Stimulated activated naive B cell treated with anti-CD40 and anti-IgM and Interleukin-4, amounts not matched to agents 10 μg/mL and 1 μg/mL and 100 μg/mL, for 72 hours (primary cell): ENCODE results near the gene HOXB9.

Source experiments
- ATAC-seq, 2 donors: fragments of 150-1000 bp; cut with Tn5 transposase; replicated peaks; 2 replicates each; pipeline ENCODE4 v1.10.0; 2021; ENCODE audit warnings: moderate library complexity in 1 of 2
- DNase-seq: peaks from one replicate; pipeline ENCODE4 v3.0.0; 2021
- H3K27ac Mint-ChIP-seq: one replicate; pipeline ENCODE4 v1.8.0; 2022; ENCODE audit warnings: mild to moderate bottlenecking, mixed read lengths
- H3K27me3 Mint-ChIP-seq, 2 donors: one replicate each; pipeline ENCODE4 v1.8.0; 2022; ENCODE audit warnings: mixed read lengths in 2 of 2
- H3K36me3 Mint-ChIP-seq, 2 donors: one replicate each; pipeline ENCODE4 v1.8.0; 2022; ENCODE audit warnings: mixed read lengths in 2 of 2, mild to moderate bottlenecking in 1 of 2
- H3K4me1 Mint-ChIP-seq, 2 donors: one replicate each; pipeline ENCODE4 v1.8.0; 2022; ENCODE audit warnings: mixed read lengths in 2 of 2, mild to moderate bottlenecking in 1 of 2
- H3K4me3 Mint-ChIP-seq, 2 donors: one replicate each; pipeline ENCODE4 v1.8.0; 2022; ENCODE audit warnings: mild to moderate bottlenecking in 2 of 2, mixed read lengths in 2 of 2, moderate library complexity in 1 of 2
- H3K9me3 Mint-ChIP-seq, 2 donors: one replicate each; pipeline ENCODE4 v1.8.0; 2022; ENCODE audit warnings: mixed read lengths in 2 of 2, mild to moderate bottlenecking in 1 of 2

The HOXB9 gene

DNA sequence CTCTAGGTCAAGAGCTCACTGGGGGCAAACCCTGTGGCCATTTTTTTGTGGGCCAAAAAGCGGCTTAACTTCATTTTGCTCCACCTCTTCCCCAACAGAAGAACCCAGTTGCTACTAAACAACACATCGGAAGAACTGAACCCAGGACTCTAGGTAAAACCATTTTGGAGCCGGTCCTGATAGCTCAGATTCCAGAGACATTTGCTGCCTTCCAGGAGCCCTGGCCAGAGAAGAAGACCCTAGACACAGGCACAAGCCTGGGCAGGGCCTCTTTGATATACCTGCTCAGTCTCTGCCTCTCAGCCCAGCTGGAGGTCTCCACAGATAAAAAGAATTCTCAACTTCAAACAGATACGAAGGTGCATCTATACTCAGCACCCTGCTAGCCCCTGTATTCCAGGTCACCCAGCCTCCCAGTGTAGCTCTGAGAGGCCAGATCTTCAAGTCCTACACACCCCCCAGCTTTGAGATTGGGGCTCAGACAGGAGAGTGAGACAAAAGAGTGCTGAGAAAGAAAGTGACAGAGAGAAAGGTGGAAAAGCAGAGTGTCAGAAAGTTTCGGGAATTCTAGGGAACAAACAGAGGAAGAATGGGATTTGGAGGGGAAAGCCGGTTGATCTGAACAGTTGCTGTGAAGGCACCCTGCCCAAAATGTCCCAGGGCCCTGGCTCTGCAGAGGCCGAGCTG lies 6.6 kb upstream of the HOXB9 start:
- Mint-ChIP-seq H3K27ac (no peak overlapping the region), H3K4me3 (peak overlapping the region; percentile 3 to 31), H3K27me3 (peaks cover 88 to 97% of the 10 kb centered on the region in 2 donors), H3K36me3 (peaks cover 0 to 2% of the 10 kb centered on the region in 2 donors), H3K9me3 (no peaks in the 10 kb centered on the region), H3K4me1 (peaks cover 3 to 10% of the 10 kb centered on the region in 2 donors)
- ATAC-seq (no peak), DNase-seq (no peak)

- no peak overlapping the region for H3K4me3 Mint-ChIP-seq
- peaks cover 3 to 11% of the 10 kb centered on the region in 2 donors for H3K4me1 Mint-ChIP-seq
- DNase-seq (no peak), ATAC-seq (no peak)
- no peak overlapping the region for H3K27ac Mint-ChIP-seq
- no peaks in the 10 kb centered on the region for H3K9me3 Mint-ChIP-seq
- peaks cover 0 to 2% of the 10 kb centered on the region in 2 donors for H3K36me3 Mint-ChIP-seq
- peaks cover 84 to 97% of the 10 kb centered on the region in 2 donors for H3K27me3 Mint-ChIP-seq
Measured at GRCh38 chr17:48631693-48632578, 5.8 kb upstream of the HOXB9 start.

GRCh38 chr17:48630925-48631692 lies 5.0 kb upstream of the HOXB9 start:
- Mint-ChIP-seq H3K36me3 (no peaks in the 10 kb centered on the region), H3K27me3 (peaks cover 87 to 97% of the 10 kb centered on the region in 2 donors), H3K4me3 (no peak overlapping the region), H3K4me1 (peaks cover 5 to 11% of the 10 kb centered on the region in 2 donors), H3K27ac (no peak overlapping the region), H3K9me3 (no peaks in the 10 kb centered on the region)
- no peak for ATAC-seq
- DNase-seq = no peak

- Mint-ChIP-seq H3K27ac (no peak overlapping the region), H3K36me3 (no peaks in the 10 kb centered on the region), H3K27me3 (peaks cover 85 to 97% of the 10 kb centered on the region in 2 donors), H3K9me3 (no peaks in the 10 kb centered on the region), H3K4me1 (peaks cover 9 to 19% of the 10 kb centered on the region in 2 donors), H3K4me3 (no peak overlapping the region)
- ATAC-seq = no peak
- no peak for DNase-seq
Measured at GRCh38 chr17:48630009-48630924, 4.1 kb upstream of the HOXB9 start.

DNA sequence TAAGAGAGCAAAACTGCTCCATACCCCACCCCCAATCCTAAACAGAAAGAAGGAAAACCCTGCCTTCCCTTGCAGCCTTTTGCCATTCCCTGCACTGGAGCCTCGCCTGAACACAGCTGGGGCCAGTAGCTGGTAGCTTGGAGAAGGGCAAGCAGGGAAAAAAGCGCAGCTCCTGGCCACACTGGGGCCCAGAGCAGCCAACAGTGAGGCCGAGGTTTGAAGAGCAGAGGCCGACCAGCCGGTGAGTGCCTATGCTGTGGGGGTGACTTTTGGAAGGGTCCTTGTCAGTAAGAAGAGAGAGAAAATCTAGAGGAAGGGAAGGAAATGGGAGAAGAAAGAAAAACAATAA lies 3.2 kb upstream of the HOXB9 start:
- Mint-ChIP-seq H3K36me3 (no peaks in the 10 kb centered on the region), H3K4me3 (no peak overlapping the region), H3K27me3 (peaks cover 78 to 92% of the 10 kb centered on the region in 2 donors), H3K4me1 (peaks cover 9 to 19% of the 10 kb centered on the region in 2 donors), H3K27ac (no peak overlapping the region), H3K9me3 (no peaks in the 10 kb centered on the region)
- DNase-seq (no peak), ATAC-seq (no peak)

DNA sequence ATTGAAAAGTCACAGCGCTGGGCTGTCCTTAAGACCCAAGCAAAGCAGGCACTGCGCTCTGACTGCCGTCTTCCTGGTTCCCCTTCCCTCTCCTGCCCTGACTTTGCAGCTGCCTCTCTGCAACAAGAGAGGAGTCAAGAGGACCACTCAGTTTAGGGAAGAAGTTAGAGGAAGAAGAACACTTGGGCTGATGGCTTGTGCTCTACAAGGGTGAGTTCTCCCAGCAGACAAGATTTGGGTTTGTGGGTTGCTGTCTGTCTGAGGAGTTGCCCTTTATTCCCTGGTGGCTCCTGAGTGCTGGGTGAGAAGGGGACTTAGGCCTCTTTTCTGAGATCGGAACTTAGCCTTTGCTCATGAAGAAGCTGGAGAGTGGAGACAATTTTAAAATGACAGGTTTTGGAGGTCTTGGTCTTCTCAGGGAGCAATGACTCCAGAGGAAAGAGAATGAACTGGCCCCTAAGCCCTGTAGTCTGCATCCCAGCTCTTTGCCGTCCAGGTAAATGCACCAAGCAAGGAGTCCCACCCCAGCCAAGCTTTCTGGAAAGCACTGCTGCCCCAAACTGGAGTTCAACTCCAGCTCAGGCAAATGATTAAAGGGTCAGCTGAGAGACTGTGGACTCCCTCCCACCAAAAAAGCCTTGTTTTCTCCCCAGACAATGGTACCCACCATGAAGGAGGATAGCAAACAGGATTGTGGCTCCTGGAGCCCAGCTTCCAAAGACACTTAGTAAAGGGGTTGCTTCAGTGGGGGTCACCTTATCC lies 2.7 kb upstream of the HOXB9 start:
- Mint-ChIP-seq H3K27me3 (peaks cover 72 to 92% of the 10 kb centered on the region in 2 donors), H3K4me3 (no peak overlapping the region), H3K27ac (peak overlapping the region; percentile 43), H3K9me3 (no peaks in the 10 kb centered on the region), H3K4me1 (peaks cover 9 to 19% of the 10 kb centered on the region in 2 donors), H3K36me3 (no peaks in the 10 kb centered on the region)
- ATAC-seq (no peak), DNase-seq (no peak)

GRCh38 chr17:48627623-48628521 lies 1.7 kb upstream of the HOXB9 start:
- Mint-ChIP-seq H3K9me3 (no peaks in the 10 kb centered on the region), H3K27ac (no peak overlapping the region), H3K27me3 (peaks cover 74 to 92% of the 10 kb centered on the region in 2 donors), H3K36me3 (no peaks in the 10 kb centered on the region), H3K4me1 (peaks cover 9 to 19% of the 10 kb centered on the region in 2 donors), H3K4me3 (no peak overlapping the region)
- no peak for ATAC-seq
- DNase-seq = no peak

GRCh38 chr17:48627118-48627597 lies 1.0 kb upstream of the HOXB9 start:
- peak overlapping the region in 1 of 2 donors; percentile 78 for H3K4me3 Mint-ChIP-seq
- no peak for ATAC-seq
- peaks cover 74 to 92% of the 10 kb centered on the region in 2 donors for H3K27me3 Mint-ChIP-seq
- no peaks in the 10 kb centered on the region for H3K9me3 Mint-ChIP-seq
- no peak for DNase-seq
- peaks cover 9 to 19% of the 10 kb centered on the region in 2 donors for H3K4me1 Mint-ChIP-seq
- no peaks in the 10 kb centered on the region for H3K36me3 Mint-ChIP-seq
- H3K27ac Mint-ChIP-seq = no peak overlapping the region

GRCh38 chr17:48625495-48626244 lies 488 bp downstream of the HOXB9 start:
- H3K27me3 Mint-ChIP-seq = peaks cover 76 to 92% of the 10 kb centered on the region in 2 donors
- H3K4me1 Mint-ChIP-seq = peaks cover 9 to 19% of the 10 kb centered on the region in 2 donors
- no peaks in the 10 kb centered on the region for H3K9me3 Mint-ChIP-seq
- ATAC-seq (peak; percentile 64 to 80), DNase-seq (no peak)
- no peaks in the 10 kb centered on the region for H3K36me3 Mint-ChIP-seq
- H3K27ac Mint-ChIP-seq = peak overlapping the region; percentile 90
- H3K4me3 Mint-ChIP-seq = peak overlapping the region; percentile 78 to 89

GRCh38 chr17:48624544-48625494 lies 1.3 kb downstream of the HOXB9 start:
- peak; percentile 24 to 29 for ATAC-seq
- H3K9me3 Mint-ChIP-seq = no peaks in the 10 kb centered on the region
- H3K4me1 Mint-ChIP-seq = peaks cover 9 to 20% of the 10 kb centered on the region in 2 donors
- DNase-seq = no peak
- peak overlapping the region; percentile 51 for H3K27ac Mint-ChIP-seq
- peaks cover 74 to 94% of the 10 kb centered on the region in 2 donors for H3K27me3 Mint-ChIP-seq
- peak overlapping the region; percentile 78 to 89 for H3K4me3 Mint-ChIP-seq
- no peaks in the 10 kb centered on the region for H3K36me3 Mint-ChIP-seq

DNA sequence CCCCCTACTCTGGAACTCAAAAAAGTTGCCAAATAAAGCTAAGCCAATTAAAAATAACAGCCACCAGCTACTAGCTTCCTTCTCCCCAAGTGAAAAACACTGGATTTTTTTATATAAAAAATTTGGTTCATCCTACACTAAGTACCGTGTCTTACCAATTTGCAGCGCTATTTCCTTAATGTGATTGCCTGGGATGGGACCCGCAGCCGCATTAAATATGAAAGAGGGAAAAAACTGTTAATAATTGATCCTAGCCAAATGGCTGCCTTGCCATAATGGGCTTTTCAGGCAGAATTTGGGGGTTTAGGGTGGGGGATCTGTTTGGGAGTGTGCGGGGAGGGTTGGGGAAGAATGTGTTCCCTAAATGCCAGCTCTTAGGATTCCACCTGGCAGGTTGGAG lies 2.0 kb downstream of the HOXB9 start:
- no peaks in the 10 kb centered on the region for H3K9me3 Mint-ChIP-seq
- no peaks in the 10 kb centered on the region for H3K36me3 Mint-ChIP-seq
- H3K27me3 Mint-ChIP-seq = peaks cover 74 to 94% of the 10 kb centered on the region in 2 donors
- H3K4me1 Mint-ChIP-seq = peaks cover 12 to 27% of the 10 kb centered on the region in 2 donors
- H3K27ac Mint-ChIP-seq = peak overlapping the region; percentile 51
- ATAC-seq = no peak
- no peak for DNase-seq
- no peak overlapping the region for H3K4me3 Mint-ChIP-seq
